ENCODE data around the gene MYO1B. TPM values are rescaled to one million over a fixed set of nuclear protein-coding genes. Genes with fewer than 3 reads are reported as not detected.

MYO1B gene
- total RNA-seq, 2 donors from 2014 or later = 11.6 to 14.7 TPM

DNA sequence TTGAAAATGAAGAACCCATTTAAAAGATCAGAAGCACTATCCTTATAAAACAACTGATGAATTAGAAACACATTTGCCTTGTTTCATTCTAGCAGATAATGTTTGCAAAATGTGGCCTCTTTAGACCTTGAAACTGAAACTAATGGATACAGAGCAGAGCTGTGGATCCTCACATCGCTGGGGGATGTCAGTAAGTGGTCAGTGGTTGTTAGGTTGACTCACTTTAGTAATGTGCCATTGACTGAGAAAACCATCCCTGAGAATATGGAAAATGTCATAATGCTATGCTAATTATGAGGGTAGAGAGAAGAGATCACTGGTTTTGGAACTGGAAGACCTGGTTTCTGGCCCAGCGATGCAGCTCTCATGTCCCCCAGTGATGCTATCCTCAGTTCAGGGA, 176.7 kb downstream of the MYO1B start:
- no peaks in the 10 kb centered on the region for H3K27me3 ChIP-seq
- no peaks in the 10 kb centered on the region for H3K4me1 ChIP-seq
- DNase-seq (ENCODE audit: low spot score) = no peak
- H3K27ac ChIP-seq = no peak overlapping the region
- no peaks in the 10 kb centered on the region for H3K36me3 ChIP-seq
- no peak overlapping the region for H3K4me3 ChIP-seq
- no peaks in the 10 kb centered on the region for H3K9me3 ChIP-seq
- TF ChIP-seq, protein P1, sequence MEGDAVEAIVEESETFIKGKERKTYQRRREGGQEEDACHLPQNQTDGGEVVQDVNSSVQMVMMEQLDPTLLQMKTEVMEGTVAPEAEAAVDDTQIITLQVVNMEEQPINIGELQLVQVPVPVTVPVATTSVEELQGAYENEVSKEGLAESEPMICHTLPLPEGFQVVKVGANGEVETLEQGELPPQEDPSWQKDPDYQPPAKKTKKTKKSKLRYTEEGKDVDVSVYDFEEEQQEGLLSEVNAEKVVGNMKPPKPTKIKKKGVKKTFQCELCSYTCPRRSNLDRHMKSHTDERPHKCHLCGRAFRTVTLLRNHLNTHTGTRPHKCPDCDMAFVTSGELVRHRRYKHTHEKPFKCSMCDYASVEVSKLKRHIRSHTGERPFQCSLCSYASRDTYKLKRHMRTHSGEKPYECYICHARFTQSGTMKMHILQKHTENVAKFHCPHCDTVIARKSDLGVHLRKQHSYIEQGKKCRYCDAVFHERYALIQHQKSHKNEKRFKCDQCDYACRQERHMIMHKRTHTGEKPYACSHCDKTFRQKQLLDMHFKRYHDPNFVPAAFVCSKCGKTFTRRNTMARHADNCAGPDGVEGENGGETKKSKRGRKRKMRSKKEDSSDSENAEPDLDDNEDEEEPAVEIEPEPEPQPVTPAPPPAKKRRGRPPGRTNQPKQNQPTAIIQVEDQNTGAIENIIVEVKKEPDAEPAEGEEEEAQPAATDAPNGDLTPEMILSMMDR (IDR thresholded peaks at IDR 0.05) = no peak

DNA sequence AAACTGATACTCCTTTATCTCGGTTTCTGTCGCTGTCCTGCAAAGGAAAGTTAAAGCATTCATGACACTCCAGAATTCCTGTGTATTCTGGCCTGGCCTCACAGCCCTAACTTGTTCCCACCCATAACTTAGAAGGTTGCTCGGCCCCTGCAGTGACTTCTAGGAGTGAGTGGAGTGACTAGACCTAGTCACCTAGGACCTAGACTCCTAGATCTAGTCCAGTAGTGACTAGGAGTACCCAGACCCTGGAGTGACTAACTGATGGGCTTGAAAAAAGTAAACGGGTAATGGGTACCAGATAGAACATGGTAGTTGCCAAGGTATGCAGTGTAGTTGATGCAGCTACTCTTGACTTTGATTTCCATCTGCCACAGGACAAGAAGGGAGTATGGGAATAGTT, 181.8 kb downstream of the MYO1B start:
- no peak overlapping the region for H3K4me3 ChIP-seq
- no peak for DNase-seq (ENCODE audit: low spot score)
- no peak overlapping the region for H3K27ac ChIP-seq
- TF ChIP-seq, protein P1 (IDR thresholded peaks at IDR 0.05) = no peak
- H3K9me3 ChIP-seq = peaks cover 0 to 6% of the 10 kb centered on the region in 2 donors
- H3K4me1 ChIP-seq = no peaks in the 10 kb centered on the region
- no peaks in the 10 kb centered on the region for H3K27me3 ChIP-seq
- H3K36me3 ChIP-seq = no peaks in the 10 kb centered on the region

DNA sequence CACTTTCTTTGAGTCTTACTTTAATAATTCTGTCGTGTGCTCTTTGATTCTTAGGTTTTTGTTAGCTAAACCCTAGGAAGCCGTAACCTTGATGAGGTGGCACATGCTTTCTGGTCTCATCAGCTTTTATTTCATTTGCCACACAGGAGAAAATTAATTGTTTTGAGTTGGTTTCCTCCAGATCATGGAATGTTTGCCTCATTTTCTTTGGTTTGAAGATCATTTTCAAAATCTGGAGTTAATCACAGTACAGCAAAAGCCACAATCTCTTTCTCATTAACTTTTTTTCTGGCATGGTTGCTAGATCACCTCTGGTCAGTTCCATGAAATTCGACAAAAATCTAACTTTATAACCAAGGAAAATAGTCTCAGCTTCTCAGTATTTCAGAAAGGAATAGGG, 182.9 kb downstream of the MYO1B start:
- H3K36me3 ChIP-seq = no peaks in the 10 kb centered on the region
- no peaks in the 10 kb centered on the region for H3K27me3 ChIP-seq
- no peak for DNase-seq (ENCODE audit: low spot score)
- H3K9me3 ChIP-seq = peaks cover 0 to 6% of the 10 kb centered on the region in 2 donors
- no peaks in the 10 kb centered on the region for H3K4me1 ChIP-seq
- no peak overlapping the region for H3K27ac ChIP-seq
- H3K4me3 ChIP-seq = no peak overlapping the region
- TF ChIP-seq, protein P1 (IDR thresholded peaks at IDR 0.05) = no peak

DNA sequence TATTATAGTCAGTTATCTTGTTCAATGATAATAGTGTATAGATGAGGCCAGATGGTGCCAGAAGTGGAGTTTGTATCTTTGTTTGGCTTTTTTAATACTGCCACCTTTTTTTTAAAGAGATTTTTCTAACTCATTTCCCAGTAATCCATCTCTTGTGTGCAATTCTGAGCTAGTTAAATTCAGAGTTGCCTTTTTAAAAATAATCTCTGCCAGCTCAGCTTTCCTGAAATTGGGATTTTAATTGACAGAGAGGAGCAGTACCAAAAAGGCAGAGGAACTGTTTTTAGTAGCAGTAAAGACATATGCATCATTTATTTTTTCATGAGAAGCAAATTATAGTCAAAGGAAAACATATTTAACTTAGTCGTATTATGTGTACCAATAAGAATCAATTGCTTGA, 185.3 kb downstream of the MYO1B start:
- H3K36me3 ChIP-seq = no peaks in the 10 kb centered on the region
- TF ChIP-seq, protein P1 (IDR thresholded peaks at IDR 0.05) = no peak
- no peaks in the 10 kb centered on the region for H3K27me3 ChIP-seq
- H3K4me1 ChIP-seq = no peaks in the 10 kb centered on the region
- no peak overlapping the region for H3K27ac ChIP-seq
- DNase-seq (ENCODE audit: low spot score) = no peak
- no peak overlapping the region for H3K4me3 ChIP-seq
- H3K9me3 ChIP-seq = peaks cover 0 to 6% of the 10 kb centered on the region in 2 donors

DNA sequence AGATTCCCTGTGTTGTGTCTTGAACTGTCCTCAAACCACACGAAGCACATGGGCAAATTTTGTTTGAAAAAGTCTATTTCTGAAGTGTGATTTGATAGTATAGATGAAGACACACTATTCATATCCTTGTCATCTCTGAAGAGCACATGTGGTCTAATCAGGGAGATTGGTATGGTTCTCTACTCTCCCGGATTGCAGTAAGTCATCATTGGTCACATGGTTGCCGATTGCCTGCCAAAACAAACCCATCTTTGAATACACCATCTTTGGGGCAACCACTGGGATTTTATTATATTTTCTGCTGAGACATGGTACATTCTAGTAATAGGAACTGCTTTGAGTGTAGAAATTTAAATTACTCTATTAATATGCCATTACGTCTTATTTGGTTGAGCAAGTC, 186.9 kb downstream of the MYO1B start:
- H3K9me3 ChIP-seq = peaks cover 0 to 6% of the 10 kb centered on the region in 2 donors
- TF ChIP-seq, protein P1 (IDR thresholded peaks at IDR 0.05) = no peak
- no peaks in the 10 kb centered on the region for H3K4me1 ChIP-seq
- no peaks in the 10 kb centered on the region for H3K27me3 ChIP-seq
- no peak for DNase-seq (ENCODE audit: low spot score)
- H3K27ac ChIP-seq = no peak overlapping the region
- no peaks in the 10 kb centered on the region for H3K36me3 ChIP-seq
- no peak overlapping the region for H3K4me3 ChIP-seq

DNA sequence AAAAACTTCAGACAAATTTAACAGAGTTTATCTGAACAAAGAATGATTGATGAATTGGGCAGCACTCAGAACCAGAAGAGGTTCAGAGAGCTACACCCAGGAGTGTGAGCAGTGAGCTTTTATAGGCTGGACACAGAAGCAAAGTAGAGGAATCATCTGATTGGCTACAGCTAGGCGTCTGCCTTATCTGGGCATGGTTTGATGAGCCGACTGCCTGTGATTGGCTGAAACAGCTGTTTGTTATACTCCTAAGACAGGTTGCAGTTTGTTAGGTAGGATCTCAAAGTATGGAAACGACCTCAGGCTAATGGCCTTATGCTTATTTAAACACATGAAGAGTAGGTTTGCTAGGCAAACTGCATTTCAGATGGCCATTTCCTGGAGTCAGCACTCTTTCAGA, 188.9 kb downstream of the MYO1B start:
- no peaks in the 10 kb centered on the region for H3K36me3 ChIP-seq
- no peak for DNase-seq (ENCODE audit: low spot score)
- no peak overlapping the region for H3K27ac ChIP-seq
- TF ChIP-seq, protein P1 (IDR thresholded peaks at IDR 0.05) = no peak
- no peaks in the 10 kb centered on the region for H3K27me3 ChIP-seq
- no peaks in the 10 kb centered on the region for H3K4me1 ChIP-seq
- peaks cover 0 to 6% of the 10 kb centered on the region in 2 donors for H3K9me3 ChIP-seq
- no peak overlapping the region for H3K4me3 ChIP-seq

All from right atrium auricular region (tissue), 2 donors.